ENCODE data around the gene METTL8.
A peak's percentile ranks its signal among the peaks of the same experiment; 100 is the strongest.

The METTL8 gene

GRCh38 chr2:171433763-171434012 lies at the start of gene METTL8:
Gene METTL8, minus strand, starts transcription at chr2:171433990. Its CDS starts 41,805 bp downstream, at chr2:171392185.
- DNase-seq (ENCODE audit: low read depth): no peak

- DNase-seq (ENCODE audit: low read depth): no peak
These were observed 49.1 kb upstream of the METTL8 start for GRCh38 chr2:171482877-171483276.

GRCh38 chr2:171482308-171482707 lies 48.5 kb upstream of the METTL8 start:
- no peak for DNase-seq (ENCODE audit: low read depth)

- DNase-seq (ENCODE audit: low read depth): no peak
These were observed 47.1 kb upstream of the METTL8 start for GRCh38 chr2:171480908-171481307.

GRCh38 chr2:171479154-171479814 lies 45.5 kb upstream of the METTL8 start:
- DNase-seq (ENCODE audit: low read depth): no peak

GRCh38 chr2:171478345-171478744 lies 44.6 kb upstream of the METTL8 start:
- no peak for DNase-seq (ENCODE audit: low read depth)

- DNase-seq (ENCODE audit: low read depth): no peak
These were observed 42.2 kb upstream of the METTL8 start for GRCh38 chr2:171475979-171476378.

- DNase-seq (ENCODE audit: low read depth): no peak
These were observed 36.3 kb upstream of the METTL8 start for GRCh38 chr2:171470129-171470528.

GRCh38 chr2:171469176-171469575 lies 35.4 kb upstream of the METTL8 start:
- DNase-seq (ENCODE audit: low read depth): no peak

- DNase-seq (ENCODE audit: low read depth): no peak
These were observed 26.7 kb upstream of the METTL8 start for GRCh38 chr2:171460537-171460936.

GRCh38 chr2:171459498-171459897 lies 25.7 kb upstream of the METTL8 start:
- DNase-seq (ENCODE audit: low read depth): no peak

- DNase-seq (ENCODE audit: low read depth): no peak
These were observed 19.0 kb upstream of the METTL8 start for GRCh38 chr2:171452773-171453172.

GRCh38 chr2:171451074-171451473 lies 17.3 kb upstream of the METTL8 start:
- no peak for DNase-seq (ENCODE audit: low read depth)

GRCh38 chr2:171447675-171448074 lies 13.9 kb upstream of the METTL8 start:
- no peak for DNase-seq (ENCODE audit: low read depth)

GRCh38 chr2:171441470-171441869 lies 7.7 kb upstream of the METTL8 start:
- no peak for DNase-seq (ENCODE audit: low read depth)

- DNase-seq (ENCODE audit: low read depth): no peak
These were observed 2.5 kb upstream of the METTL8 start for GRCh38 chr2:171436307-171436706.

GRCh38 chr2:171434013-171434989 lies 511 bp upstream of the METTL8 start, which contains the start of gene DCAF17:
Gene DCAF17, plus strand, starts transcription at chr2:171434226. Its CDS starts 352 bp downstream, at chr2:171434578.
- peak; percentile 93 for DNase-seq (ENCODE audit: low read depth)

- DNase-seq (ENCODE audit: low read depth): peak; percentile 12
These were observed 624 bp downstream of the METTL8 start for GRCh38 chr2:171432969-171433762.

- DNase-seq (ENCODE audit: low read depth): no peak
These were observed 1.4 kb downstream of the METTL8 start for GRCh38 chr2:171432206-171432968.

- no peak for DNase-seq (ENCODE audit: low read depth)
These were observed 2.1 kb downstream of the METTL8 start for GRCh38 chr2:171431677-171432167.
